DMS53 (cell line): ENCODE data around the gene MIOX.
"Not testable (repeated sequence)": the region's sequence is repeated elsewhere in the genome, so short reads cannot be mapped to it uniquely, and the experiment has no call there.

Experiments used
- DNase-seq: peaks from one replicate; lab custom pipeline; 2025; lab: John Stamatoyannopoulos, UW

The MIOX gene

GRCh38 chr22:50517495-50518260 is 31.0 kb downstream of the MIOX start:
- DNase-seq, result no peak

GRCh38 chr22:50518606-50519005 is 31.9 kb downstream of the MIOX start:
- DNase-seq, result no peak

GRCh38 chr22:50519151-50519550 is 32.5 kb downstream of the MIOX start:
- no peak for DNase-seq

- DNase-seq, result not testable (repeated sequence)
Observed at GRCh38 chr22:50520184-50520583, 33.5 kb downstream of the MIOX start.

GRCh38 chr22:50520826-50521453 is 34.3 kb downstream of the MIOX start:
- DNase-seq, result no peak

GRCh38 chr22:50521710-50522109 is 35.1 kb downstream of the MIOX start:
- no peak for DNase-seq

- no peak for DNase-seq
Observed at GRCh38 chr22:50522208-50522805, 35.6 kb downstream of the MIOX start.

GRCh38 chr22:50522806-50523438 is 36.3 kb downstream of the MIOX start:
- DNase-seq, result no peak

- DNase-seq, result no peak
Observed at GRCh38 chr22:50523458-50523805, 36.8 kb downstream of the MIOX start.

GRCh38 chr22:50523806-50524675 is 37.4 kb downstream of the MIOX start:
- DNase-seq, result peak; percentile 79

GRCh38 chr22:50524676-50525103 is 38.0 kb downstream of the MIOX start:
- DNase-seq, result peak; percentile 68

- DNase-seq, result peak; percentile 97
Observed at GRCh38 chr22:50525104-50525857, 38.6 kb downstream of the MIOX start, which contains the start of gene SCO2. SCO2 (minus strand) TSS chr22:50525598; CDS start chr22:50524411, 1,187 bp downstream.

- DNase-seq, result no peak
Observed at GRCh38 chr22:50525858-50526107, 39.1 kb downstream of the MIOX start.

- peak; percentile 85 for DNase-seq
Observed at GRCh38 chr22:50526108-50526833, 39.6 kb downstream of the MIOX start.

GRCh38 chr22:50526834-50527801 is 40.5 kb downstream of the MIOX start:
- DNase-seq, result peak; percentile 68

- DNase-seq, result peak; percentile 44
Observed at GRCh38 chr22:50527921-50528681, 41.4 kb downstream of the MIOX start.

- DNase-seq, result peak; percentile 53
Observed at GRCh38 chr22:50528682-50529415, 42.2 kb downstream of the MIOX start.

- DNase-seq, result no peak
Observed at GRCh38 chr22:50529416-50529896, 42.8 kb downstream of the MIOX start.
